T follicular helper cell (primary cell): Measurements from ENCODE around the gene OR13C8.
"Not testable (repeated sequence)": the region's sequence is repeated elsewhere in the genome, so short reads cannot be mapped to it uniquely, and the experiment has no call there.

Experiments
- DNase-seq: peaks from one replicate; pipeline ENCODE4 v3.0.0-alpha.2; 2020; ENCODE audit warnings: low read depth
- total RNA-seq, 2 experiments: gene quantifications; one replicate each; lab custom pipeline; 2026; lab: John Stamatoyannopoulos, UW

OR13C8 gene
- 0 reads per million in 2 experiments for total RNA-seq

GRCh38 chr9:104568868-104569267 is at the start of gene OR13C8:
OR13C8 (plus strand) TSS chr9:104569168; CDS start chr9:104569168, 0 bp downstream.
- no peak for DNase-seq

- DNase-seq, result not testable (repeated sequence)
Observed at GRCh38 chr9:104520241-104520640, 48.7 kb upstream of the OR13C8 start.

- DNase-seq, result no peak
Observed at GRCh38 chr9:104527109-104527508, 41.9 kb upstream of the OR13C8 start, which contains the start of gene OR13C4. OR13C4 (minus strand) TSS chr9:104527209; CDS start chr9:104527209, 0 bp downstream.

GRCh38 chr9:104536756-104537155 is 32.2 kb upstream of the OR13C8 start, which contains the start of gene OR13C3:
OR13C3 (minus strand) TSS chr9:104536856; CDS start chr9:104536723, 133 bp downstream.
- no peak for DNase-seq

- no peak for DNase-seq
Observed at GRCh38 chr9:104539275-104539674, 29.7 kb upstream of the OR13C8 start.

- DNase-seq, result no peak
Observed at GRCh38 chr9:104544644-104545043, 24.3 kb upstream of the OR13C8 start.

GRCh38 chr9:104553261-104553660 is 15.7 kb upstream of the OR13C8 start:
- DNase-seq, result no peak

- DNase-seq, result no peak
Observed at GRCh38 chr9:104555521-104555920, 13.4 kb upstream of the OR13C8 start.

GRCh38 chr9:104556830-104557634 is 11.9 kb upstream of the OR13C8 start:
- DNase-seq, result no peak

GRCh38 chr9:104564358-104564757 is 4.6 kb upstream of the OR13C8 start:
- no peak for DNase-seq

GRCh38 chr9:104572612-104573011 is 3.6 kb downstream of the OR13C8 start:
- no peak for DNase-seq

GRCh38 chr9:104575456-104575855 is 6.5 kb downstream of the OR13C8 start:
- DNase-seq, result no peak

GRCh38 chr9:104577263-104577662 is 8.3 kb downstream of the OR13C8 start:
- DNase-seq, result no peak

- DNase-seq, result no peak
Observed at GRCh38 chr9:104580562-104580961, 11.6 kb downstream of the OR13C8 start.

- DNase-seq, result no peak
Observed at GRCh38 chr9:104586496-104587180, 17.7 kb downstream of the OR13C8 start.

- no peak for DNase-seq
Observed at GRCh38 chr9:104589626-104590025, 20.7 kb downstream of the OR13C8 start.

GRCh38 chr9:104598749-104599148 is 29.8 kb downstream of the OR13C8 start:
- not testable (repeated sequence) for DNase-seq

GRCh38 chr9:104599313-104599712 is 30.3 kb downstream of the OR13C8 start, which contains the start of gene OR13C5:
OR13C5 (minus strand) TSS chr9:104599413; CDS start chr9:104599413, 0 bp downstream.
- DNase-seq, result not testable (repeated sequence)

- DNase-seq, result no peak
Observed at GRCh38 chr9:104604801-104605200, 35.8 kb downstream of the OR13C8 start.

- not testable (repeated sequence) for DNase-seq
Observed at GRCh38 chr9:104605527-104605926, 36.6 kb downstream of the OR13C8 start, which contains the start of gene OR13C2. OR13C2 (minus strand) TSS chr9:104605627; CDS start chr9:104605627, 0 bp downstream.

- DNase-seq, result no peak
Observed at GRCh38 chr9:104606152-104606551, 37.2 kb downstream of the OR13C8 start.

- DNase-seq, result no peak
Observed at GRCh38 chr9:104608336-104608735, 39.4 kb downstream of the OR13C8 start.

GRCh38 chr9:104611213-104611612 is 42.2 kb downstream of the OR13C8 start:
- DNase-seq, result no peak
